ENCODE measurements around the gene CRABP1.

The CRABP1 gene

GRCh38 chr15:78315686-78316282, 24.4 kb upstream of the CRABP1 start:
- in situ Hi-C loops (cut with MboI; ENCODE audit: low pct_unique_long_range_greater_than_20kb, low sequenced_read_pairs): loop anchor here (25.0 kb wide), 1 partner anchor 97 kb away; no protein-coding TSS in a partner anchor
- peak; percentile 57 for DNase-seq

- in situ Hi-C loops (cut with MboI; ENCODE audit: low pct_unique_long_range_greater_than_20kb, low sequenced_read_pairs): loop anchor here (25.0 kb wide), 1 partner anchor 96 kb away; no protein-coding TSS in a partner anchor
- no peak for DNase-seq
Measured at GRCh38 chr15:78316283-78317083, 23.7 kb upstream of the CRABP1 start.

- in situ Hi-C loops (cut with MboI; ENCODE audit: low pct_unique_long_range_greater_than_20kb, low sequenced_read_pairs): loop anchor here (25.0 kb wide), 1 partner anchor 95 kb away; no protein-coding TSS in a partner anchor
- no peak for DNase-seq
Measured at GRCh38 chr15:78317145-78317836, 22.9 kb upstream of the CRABP1 start.

- no peak for DNase-seq
- in situ Hi-C loops (cut with MboI; ENCODE audit: low pct_unique_long_range_greater_than_20kb, low sequenced_read_pairs): loop anchor here (25.0 kb wide), 1 partner anchor 93 kb away; no protein-coding TSS in a partner anchor
Measured at GRCh38 chr15:78319588-78319987, 20.6 kb upstream of the CRABP1 start.

GRCh38 chr15:78320183-78320582, 20.0 kb upstream of the CRABP1 start:
- in situ Hi-C loops (cut with MboI; ENCODE audit: low pct_unique_long_range_greater_than_20kb, low sequenced_read_pairs): loop anchor here (25.0 kb wide), 1 partner anchor 92 kb away; no protein-coding TSS in a partner anchor
- no peak for DNase-seq

GRCh38 chr15:78321041-78321570, 19.0 kb upstream of the CRABP1 start:
- in situ Hi-C loops (cut with MboI; ENCODE audit: low pct_unique_long_range_greater_than_20kb, low sequenced_read_pairs): loop anchor here (25.0 kb wide), 1 partner anchor 91 kb away; no protein-coding TSS in a partner anchor
- no peak for DNase-seq

- DNase-seq: no peak
- in situ Hi-C loops (cut with MboI; ENCODE audit: low pct_unique_long_range_greater_than_20kb, low sequenced_read_pairs): loop anchor here (25.0 kb wide), 1 partner anchor 91 kb away; no protein-coding TSS in a partner anchor
Measured at GRCh38 chr15:78321786-78322185, 18.4 kb upstream of the CRABP1 start.

GRCh38 chr15:78322243-78322642, 17.9 kb upstream of the CRABP1 start:
- DNase-seq: no peak
- in situ Hi-C loops (cut with MboI; ENCODE audit: low pct_unique_long_range_greater_than_20kb, low sequenced_read_pairs): loop anchor here (25.0 kb wide), 1 partner anchor 90 kb away; no protein-coding TSS in a partner anchor

- in situ Hi-C loops (cut with MboI; ENCODE audit: low pct_unique_long_range_greater_than_20kb, low sequenced_read_pairs): loop anchor here (25.0 kb wide), 1 partner anchor 89 kb away; no protein-coding TSS in a partner anchor
- no peak for DNase-seq
Measured at GRCh38 chr15:78322724-78323521, 17.2 kb upstream of the CRABP1 start.

- no peak for DNase-seq
- in situ Hi-C loops (cut with MboI; ENCODE audit: low pct_unique_long_range_greater_than_20kb, low sequenced_read_pairs): loop anchor here (25.0 kb wide), 1 partner anchor 89 kb away; no protein-coding TSS in a partner anchor
Measured at GRCh38 chr15:78323693-78324092, 16.5 kb upstream of the CRABP1 start.

- DNase-seq: no peak
- in situ Hi-C loops (cut with MboI; ENCODE audit: low pct_unique_long_range_greater_than_20kb, low sequenced_read_pairs): loop anchor here (25.0 kb wide), 1 partner anchor 88 kb away; no protein-coding TSS in a partner anchor
Measured at GRCh38 chr15:78324144-78324543, 16.0 kb upstream of the CRABP1 start.

GRCh38 chr15:78325092-78325843, 14.9 kb upstream of the CRABP1 start:
- in situ Hi-C loops (cut with MboI; ENCODE audit: low pct_unique_long_range_greater_than_20kb, low sequenced_read_pairs): loop anchor here (25.0 kb wide), 1 partner anchor 88 kb away; the partner anchor contains the start of gene ACSBG1
- no peak for DNase-seq

GRCh38 chr15:78327466-78327865, 12.7 kb upstream of the CRABP1 start:
- no peak for DNase-seq
- in situ Hi-C loops (cut with MboI; ENCODE audit: low pct_unique_long_range_greater_than_20kb, low sequenced_read_pairs): loop anchor here (25.0 kb wide), 1 partner anchor 90 kb away; the partner anchor contains the start of gene ACSBG1

GRCh38 chr15:78329625-78330024, 10.5 kb upstream of the CRABP1 start:
- in situ Hi-C loops (cut with MboI; ENCODE audit: low pct_unique_long_range_greater_than_20kb, low sequenced_read_pairs): loop anchor here (25.0 kb wide), 1 partner anchor 92 kb away; the partner anchor contains the start of gene ACSBG1
- DNase-seq: no peak

GRCh38 chr15:78334845-78335244, 5.3 kb upstream of the CRABP1 start:
- no peak for DNase-seq
- in situ Hi-C loops (cut with MboI; ENCODE audit: low pct_unique_long_range_greater_than_20kb, low sequenced_read_pairs): loop anchor here (25.0 kb wide), 1 partner anchor 98 kb away; the partner anchor contains the start of gene ACSBG1

GRCh38 chr15:78335985-78336384, 4.2 kb upstream of the CRABP1 start:
- in situ Hi-C loops (cut with MboI; ENCODE audit: low pct_unique_long_range_greater_than_20kb, low sequenced_read_pairs): loop anchor here (25.0 kb wide), 1 partner anchor 99 kb away; the partner anchor contains the start of gene ACSBG1

GRCh38 chr15:78338781-78339180, 1.4 kb upstream of the CRABP1 start:
- in situ Hi-C loops (cut with MboI; ENCODE audit: low pct_unique_long_range_greater_than_20kb, low sequenced_read_pairs): loop anchor here (25.0 kb wide), 1 partner anchor 101 kb away; the partner anchor contains the start of gene ACSBG1
- DNase-seq: no peak

More at GRCh38 chr15:78335985-78336384, 4.2 kb upstream of the CRABP1 start:
- DNase-seq: no peak
